ENCODE measurements around the gene GAB2. TPM values are rescaled to one million over a fixed set of nuclear protein-coding genes. Genes with fewer than 3 reads are reported as not detected.

Gene GAB2
- total RNA-seq, 4 donors from 2014 or later, result 14.0 to 41.3 (median 34.7) TPM

GRCh38 chr11:78214331-78215194 lies 203.1 kb downstream of the GAB2 start:
- peak in 1 of 3 donors; percentile 25 for DNase-seq
- Histone ChIP-seq H3K9me3 (no peaks in the 10 kb centered on the region), H3K4me3 (no peak overlapping the region), H3K27me3 (no peaks in the 10 kb centered on the region), H3K27ac (no peak overlapping the region), H3K4me1 (no peaks in the 10 kb centered on the region), H3K36me3 (peaks cover 0 to 59% (median 0%) of the 10 kb centered on the region in 3 donors)
- TF ChIP-seq CTCF (IDR thresholded peaks at IDR 0.05) (no peak), POLR2A (IDR thresholded peaks at IDR 0.05) (no peak)

GRCh38 chr11:78213526-78214330 lies 203.9 kb downstream of the GAB2 start:
- Histone ChIP-seq H3K4me1 (no peaks in the 10 kb centered on the region), H3K27me3 (no peaks in the 10 kb centered on the region), H3K4me3 (no peak overlapping the region), H3K27ac (no peak overlapping the region), H3K36me3 (peaks cover 0 to 55% (median 0%) of the 10 kb centered on the region in 3 donors), H3K9me3 (no peaks in the 10 kb centered on the region)
- DNase-seq, result peak in 1 of 3 donors; percentile 42
- TF ChIP-seq POLR2A (IDR thresholded peaks at IDR 0.05), result no peak
- no peak for TF ChIP-seq CTCF (IDR thresholded peaks at IDR 0.05)

GRCh38 chr11:78212586-78213371 lies 204.8 kb downstream of the GAB2 start:
- Histone ChIP-seq H3K4me1 (no peaks in the 10 kb centered on the region), H3K27ac (no peak overlapping the region), H3K4me3 (no peak overlapping the region), H3K36me3 (peaks cover 0 to 47% (median 0%) of the 10 kb centered on the region in 3 donors), H3K9me3 (no peaks in the 10 kb centered on the region), H3K27me3 (no peaks in the 10 kb centered on the region)
- no peak for TF ChIP-seq POLR2A (IDR thresholded peaks at IDR 0.05)
- no peak for TF ChIP-seq CTCF (IDR thresholded peaks at IDR 0.05)
- DNase-seq, result peak in 1 of 3 donors; percentile 45

- Histone ChIP-seq H3K27me3 (no peaks in the 10 kb centered on the region), H3K27ac (no peak overlapping the region), H3K4me3 (no peak overlapping the region), H3K4me1 (no peaks in the 10 kb centered on the region), H3K36me3 (peaks cover 0 to 44% (median 0%) of the 10 kb centered on the region in 3 donors), H3K9me3 (no peaks in the 10 kb centered on the region)
- no peak for DNase-seq
- TF ChIP-seq CTCF (IDR thresholded peaks at IDR 0.05) (no peak), POLR2A (IDR thresholded peaks at IDR 0.05) (no peak)
These were observed 206.1 kb downstream of the GAB2 start for GRCh38 chr11:78211565-78211964.

- DNase-seq, result peak in 1 of 3 donors; percentile 44
- Histone ChIP-seq H3K27me3 (no peaks in the 10 kb centered on the region), H3K4me3 (no peak overlapping the region), H3K27ac (no peak overlapping the region), H3K9me3 (no peaks in the 10 kb centered on the region), H3K4me1 (no peaks in the 10 kb centered on the region), H3K36me3 (peaks cover 0 to 36% (median 0%) of the 10 kb centered on the region in 3 donors)
- TF ChIP-seq CTCF (IDR thresholded peaks at IDR 0.05) (no peak), POLR2A (IDR thresholded peaks at IDR 0.05) (no peak)
These were observed 207.5 kb downstream of the GAB2 start for GRCh38 chr11:78210000-78210608.
